Posterior vena cava (tissue), 2 donors: Measurements from ENCODE around the gene KRTAP25-1. TPM values are rescaled to one million over a fixed set of nuclear protein-coding genes. Genes with fewer than 3 reads are reported as not detected.

Experiments used
- DNase-seq: peaks from one replicate; pipeline ENCODE4 v3.0.0-alpha.2; 2020; ENCODE audit warnings: low spot score
- intact Hi-C, 2 donors: fragments of 100-400 bp; cut with DNase I; formaldehyde crosslinking; loops; one replicate each; pipeline versions ENCODE4 v1.14.1 to v1.14.2; 2022 to 2023
- total RNA-seq, 2 donors: library from RNA; stranded (reverse); fragmentation: NEBNext Ultra II Directional; extraction: Animal tissue kit (Norgen Biotek cat#: 25700); gene quantifications; one replicate each; pipeline ENCODE4 v1.2.1, GENCODE V29; 2021
- donor health status: DM: yes; HTN: yes; CAD: no.
- donor health status: DM: yes; HTN: yes; CAD: no.

KRTAP25-1 gene
- total RNA-seq, 2 donors from 2014 or later, result not detected

DNA sequence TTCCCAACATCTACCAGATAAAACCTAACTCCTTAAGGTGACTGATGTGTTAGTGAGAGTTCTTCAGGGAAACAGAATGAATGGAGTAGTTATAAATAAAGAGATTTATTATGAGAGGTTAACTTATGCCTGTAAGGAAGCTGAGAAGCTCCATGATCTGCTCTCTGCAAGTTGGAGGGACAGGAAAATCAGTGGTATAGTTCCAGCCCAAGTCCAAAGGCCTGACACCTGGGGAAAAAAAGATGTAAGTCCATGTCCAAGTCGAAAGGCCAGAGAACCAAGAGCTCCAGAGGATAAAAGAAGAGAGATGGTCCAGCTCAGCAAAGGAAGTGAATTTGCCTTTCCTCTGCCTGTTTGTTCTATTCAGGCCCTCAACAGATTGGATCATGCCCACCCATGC, 33.6 kb downstream of the KRTAP25-1 start:
- no peak for DNase-seq
- intact Hi-C loops, result no loop called here

DNA sequence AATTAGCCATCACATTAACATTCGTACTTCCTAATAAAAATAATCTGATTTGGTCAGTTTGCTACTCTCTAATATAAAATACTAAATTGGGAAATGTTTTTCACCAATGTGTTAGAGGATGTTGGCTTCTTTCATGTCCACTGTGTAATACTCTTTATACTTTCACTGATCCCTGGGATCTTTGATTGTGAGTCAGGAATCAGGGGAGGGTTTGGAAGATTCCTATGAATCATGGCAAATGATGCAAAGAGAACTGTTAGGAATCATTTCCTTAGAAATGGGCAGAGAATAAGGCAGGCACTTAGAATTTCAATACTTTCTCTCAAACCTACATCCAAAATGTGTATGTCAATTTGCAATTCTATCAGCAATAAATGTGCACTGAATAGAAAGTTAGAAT, 37.5 kb downstream of the KRTAP25-1 start:
- DNase-seq, result no peak
- intact Hi-C loops, result no loop called here

DNA sequence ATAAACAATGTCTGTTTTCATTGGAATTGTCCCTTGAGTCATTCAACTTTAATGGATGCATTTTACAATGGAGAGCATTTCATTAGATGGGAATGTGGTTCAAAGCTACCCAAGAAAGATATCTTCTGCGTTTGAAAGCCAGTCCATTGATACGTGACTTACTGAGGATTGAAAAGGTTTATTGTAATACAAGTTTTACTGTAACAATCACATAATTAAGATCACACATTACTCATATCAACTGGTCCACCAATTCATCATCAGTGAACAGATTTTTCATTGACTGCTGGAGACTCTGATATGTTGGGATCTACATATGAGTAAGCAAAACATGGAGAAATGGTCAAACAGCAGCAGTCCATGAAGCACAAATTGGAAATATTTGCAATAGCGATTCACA, 39.4 kb downstream of the KRTAP25-1 start:
- no peak for DNase-seq

DNA sequence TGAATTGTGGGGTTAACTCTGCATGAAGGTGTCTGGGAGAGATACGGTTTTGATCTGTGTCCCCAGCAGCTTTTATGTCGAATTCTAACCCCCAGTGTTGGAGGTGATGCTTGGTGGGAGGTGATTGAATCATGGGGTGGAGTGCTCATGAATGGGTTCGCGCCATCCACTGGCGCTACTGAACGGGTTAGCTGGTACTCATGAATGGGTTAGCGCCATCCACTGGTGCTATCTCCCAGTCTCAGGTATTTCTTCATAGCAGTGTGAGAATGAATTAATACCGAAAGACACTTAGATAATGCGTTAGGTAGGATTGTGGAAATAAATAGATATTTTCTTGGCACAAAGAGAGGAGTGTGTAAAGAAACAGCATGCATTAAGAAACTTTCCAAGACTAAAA, 40.5 kb downstream of the KRTAP25-1 start:
- DNase-seq, result no peak
- intact Hi-C loops, result no loop called here

More for the DNA sequence above, 39.4 kb downstream of the KRTAP25-1 start:
- intact Hi-C loops, result no loop called here

DNA sequence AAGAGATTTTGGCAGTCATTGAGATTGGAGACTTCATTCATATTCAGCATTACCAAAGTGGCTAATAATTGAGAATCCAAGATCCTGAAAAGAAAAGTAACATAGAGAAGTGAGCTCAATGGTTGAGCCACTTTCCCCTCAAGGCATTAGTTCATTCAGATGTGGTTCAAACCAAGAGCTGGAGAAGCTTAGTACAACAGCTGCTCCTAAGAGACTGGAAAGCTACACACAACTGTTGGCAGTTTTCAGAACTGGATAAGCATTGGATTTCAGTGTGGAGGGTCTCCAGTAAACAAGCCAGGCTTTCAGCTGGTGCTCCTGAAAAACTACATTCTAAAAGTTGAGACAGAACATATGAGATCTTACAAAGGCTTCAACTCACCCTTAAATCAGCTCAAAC, 44.3 kb downstream of the KRTAP25-1 start:
- intact Hi-C loops, result no loop called here

DNA sequence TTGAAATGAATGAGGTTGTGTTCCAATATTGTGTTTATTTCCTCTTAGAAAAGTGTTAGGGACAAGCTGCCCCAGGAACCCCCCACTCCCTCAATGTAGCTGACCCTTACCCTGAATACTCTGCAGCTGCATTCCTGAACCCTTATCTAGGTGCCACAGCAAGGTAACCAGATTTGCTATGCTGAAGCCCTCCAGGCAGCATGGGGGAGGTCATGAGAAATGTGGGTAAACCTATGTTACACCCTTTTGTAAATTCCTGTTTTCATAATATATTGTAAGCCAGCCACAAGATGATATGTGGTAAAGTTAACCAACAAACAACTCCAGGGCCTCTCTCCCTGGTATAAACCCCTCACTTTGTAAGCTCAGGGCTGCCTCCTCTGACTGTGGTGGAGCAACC, 45.6 kb downstream of the KRTAP25-1 start:
- DNase-seq, result no peak
- intact Hi-C loops, result no loop called here

More for the DNA sequence above, 44.3 kb downstream of the KRTAP25-1 start:
- DNase-seq, result no peak

DNA sequence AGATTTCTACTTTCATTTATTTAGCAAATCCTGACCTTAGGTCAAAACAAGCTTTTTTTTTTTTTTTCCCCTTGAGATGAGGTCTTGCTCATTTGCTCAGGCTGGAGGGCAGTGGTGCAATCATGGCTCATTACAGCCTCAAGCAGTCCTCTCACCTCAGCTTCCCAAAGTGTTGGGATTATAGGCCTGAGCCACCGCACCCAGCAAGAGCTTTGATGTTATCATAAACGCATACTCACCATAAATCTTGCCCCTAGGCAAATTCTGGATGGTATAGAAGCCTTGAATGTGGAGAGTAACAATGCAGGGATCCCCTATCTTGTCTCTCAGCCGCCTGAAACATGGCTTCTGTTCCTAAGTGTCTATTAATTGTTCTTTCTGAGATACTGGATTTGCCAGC, 48.7 kb downstream of the KRTAP25-1 start:
- intact Hi-C loops, result no loop called here
- no peak for DNase-seq

Other genes with a start within 250 kb of the KRTAP25-1 start
- gene CLDN17, start 122.7 kb downstream of the KRTAP25-1 start, total RNA-seq, result not detected
- not detected for gene CLDN8, start 73.4 kb downstream of the KRTAP25-1 start, total RNA-seq
- gene KRTAP24-1, start 6.6 kb downstream of the KRTAP25-1 start, total RNA-seq, result not detected
- not detected for gene KRTAP26-1, start 30.8 kb upstream of the KRTAP25-1 start, total RNA-seq
- not detected for gene KRTAP27-1, start 48.2 kb upstream of the KRTAP25-1 start, total RNA-seq
- gene KRTAP23-1, start 59.1 kb upstream of the KRTAP25-1 start, total RNA-seq, result not detected
- not detected for gene KRTAP13-2, start 82.8 kb upstream of the KRTAP25-1 start, total RNA-seq
- gene KRTAP13-1, start 106.5 kb upstream of the KRTAP25-1 start, total RNA-seq, result not detected
- not detected for gene KRTAP13-3, start 136.4 kb upstream of the KRTAP25-1 start, total RNA-seq
- gene KRTAP13-4, start 140.7 kb upstream of the KRTAP25-1 start, total RNA-seq, result not detected
- not detected for gene KRTAP15-1, start 150.8 kb upstream of the KRTAP25-1 start, total RNA-seq
- gene KRTAP19-1, start 190.9 kb upstream of the KRTAP25-1 start, total RNA-seq, result not detected
- gene KRTAP19-2, start 197.9 kb upstream of the KRTAP25-1 start, total RNA-seq, result not detected
- gene KRTAP19-3, start 202.5 kb upstream of the KRTAP25-1 start, total RNA-seq, result not detected
- not detected for gene KRTAP19-4, start 207.7 kb upstream of the KRTAP25-1 start, total RNA-seq
- not detected for gene KRTAP19-5, start 212.6 kb upstream of the KRTAP25-1 start, total RNA-seq